ENCODE measurements around the gene GSTT2B.
"Not testable (repeated sequence)": the region's sequence is repeated elsewhere in the genome, so short reads cannot be mapped to it uniquely, and the experiment has no call there.

- TF ChIP-seq CTCF (IDR thresholded peaks at IDR 0.05); SMC3 (IDR thresholded peaks at IDR 0.05; ENCODE audit: low read depth, low read length); EZH2phosphoT487 (IDR thresholded peaks at IDR 0.05; ENCODE audit: borderline replicate concordance, low read depth); SIN3A (IDR thresholded peaks at IDR 0.05; ENCODE audit: borderline replicate concordance, low read depth, low read length); RCOR1 (IDR thresholded peaks at IDR 0.05; ENCODE audit: low read length); GABPA (IDR thresholded peaks at IDR 0.05; ENCODE audit: low read depth); FOXJ3 (CRISPR knock-in tag; IDR thresholded peaks at IDR 0.05); FOXM1 (IDR thresholded peaks at IDR 0.05; ENCODE audit: low read depth); USF1 (IDR thresholded peaks at IDR 0.05; ENCODE audit: borderline replicate concordance, low read depth); MAX (IDR thresholded peaks at IDR 0.05; ENCODE audit: low read depth); POLR2AphosphoS5 (IDR thresholded peaks at IDR 0.05; ENCODE audit: low read depth, low read length); RAD21 (IDR thresholded peaks at IDR 0.05; ENCODE audit: low read length); MXI1 (IDR thresholded peaks at IDR 0.05; ENCODE audit: low read depth, low read length): not testable (repeated sequence)
Measured at GRCh38 chr22:23979557-23980240, 18.7 kb upstream of the GSTT2B start, which contains the start of gene GSTT2.
